Cardiac muscle cell (in vitro differentiated cells and primary cell): ENCODE measurements around the gene TSHZ3. TPM values are rescaled to one million over a fixed set of nuclear protein-coding genes. Genes with fewer than 3 reads are reported as not detected.

Source experiments
- DNase-seq, 2 donors: peaks; one replicate each; pipeline versions ENCODE4 v3.0.0 to v3.0.0-alpha.2; 2010 to 2017; ENCODE audit warnings: low read depth in 1 of 2, low spot score in 1 of 2
- H3K27ac ChIP-seq: fragments of 200-600 bp; sonication (generic); 2 replicates; pipeline ENCODE4 v1.5.1; 2016
- H3K27me3 ChIP-seq: fragments of 200-600 bp; sonication (generic); 2 replicates; pipeline ENCODE4 v1.6.0; 2016; ENCODE audit warnings: control low read depth
- H3K36me3 ChIP-seq: fragments of 200-600 bp; sonication (generic); 2 replicates; pipeline ENCODE4 v1.5.1; 2016; ENCODE audit warnings: control low read depth
- H3K4me1 ChIP-seq: fragments of 200-600 bp; sonication (generic); 2 replicates; pipeline ENCODE4 v1.8.1; 2017; ENCODE audit warnings: low read depth, mild to moderate bottlenecking, mixed run types
- H3K4me3 ChIP-seq: fragments of 200-600 bp; sonication (generic); 2 replicates; pipeline ENCODE4 v1.5.1; 2016; ENCODE audit warnings: mild to moderate bottlenecking
- H3K9me3 ChIP-seq: fragments of 200-600 bp; sonication (generic); 2 replicates; pipeline ENCODE4 v1.5.1; 2017; ENCODE audit warnings: low read depth, mild to moderate bottlenecking, control low read depth
- CTCF ChIP-seq: IDR thresholded peaks from 2 replicates; pipeline ENCODE4 v1.5.1; 2012; ENCODE audit warnings: low read depth, mild to moderate bottlenecking, low read length
- polyA plus RNA-seq: library from polyadenylated mRNA; unstranded; fragments of >200 nt; fragmentation: Nextera tagmentation; extraction: Ambion mirVana; gene quantifications from 2 replicates; pipeline ENCODE4 v1.2.1, GENCODE V29; 2016
- total RNA-seq: library from RNA; depleted of rRNA; stranded (reverse); fragments of >200 nt; gene quantifications from 2 replicates; pipeline ENCODE4 v1.2.3, GENCODE V29; 2016

Gene TSHZ3
- total and polyA plus RNA-seq, 2 experiments from 2014 or later, result 0.57 to 1.7 TPM

- H3K4me3 ChIP-seq, result no peak overlapping the region
- TF ChIP-seq CTCF, result no peak
- H3K27ac ChIP-seq, result no peak overlapping the region
- no peaks in the 10 kb centered on the region for H3K9me3 ChIP-seq
- H3K27me3 ChIP-seq, result peaks cover 10% of the 10 kb centered on the region
- no peaks in the 10 kb centered on the region for H3K4me1 ChIP-seq
- no peaks in the 10 kb centered on the region for H3K36me3 ChIP-seq
- no peak for DNase-seq
Measured at GRCh38 chr19:31330237-31330636, 19.0 kb downstream of the TSHZ3 start.

GRCh38 chr19:31329819-31330218 lies 19.4 kb downstream of the TSHZ3 start:
- TF ChIP-seq CTCF, result no peak
- H3K27me3 ChIP-seq, result peaks cover 8% of the 10 kb centered on the region
- DNase-seq, result no peak
- no peaks in the 10 kb centered on the region for H3K36me3 ChIP-seq
- no peak overlapping the region for H3K4me3 ChIP-seq
- H3K4me1 ChIP-seq, result no peaks in the 10 kb centered on the region
- no peak overlapping the region for H3K27ac ChIP-seq
- no peaks in the 10 kb centered on the region for H3K9me3 ChIP-seq

GRCh38 chr19:31328238-31328637 lies 21.0 kb downstream of the TSHZ3 start:
- no peaks in the 10 kb centered on the region for H3K4me1 ChIP-seq
- no peak for DNase-seq
- TF ChIP-seq CTCF, result no peak
- H3K4me3 ChIP-seq, result no peak overlapping the region
- no peaks in the 10 kb centered on the region for H3K36me3 ChIP-seq
- no peaks in the 10 kb centered on the region for H3K9me3 ChIP-seq
- H3K27me3 ChIP-seq, result peaks cover 6% of the 10 kb centered on the region
- H3K27ac ChIP-seq, result no peak overlapping the region

GRCh38 chr19:31326329-31327028 lies 22.8 kb downstream of the TSHZ3 start:
- no peak for DNase-seq
- no peak for TF ChIP-seq CTCF
- Histone ChIP-seq H3K9me3 (no peaks in the 10 kb centered on the region), H3K4me3 (no peak overlapping the region), H3K4me1 (no peaks in the 10 kb centered on the region), H3K36me3 (no peaks in the 10 kb centered on the region), H3K27me3 (peaks cover 6% of the 10 kb centered on the region), H3K27ac (no peak overlapping the region)

GRCh38 chr19:31325342-31325741 lies 23.9 kb downstream of the TSHZ3 start:
- no peaks in the 10 kb centered on the region for H3K9me3 ChIP-seq
- H3K4me3 ChIP-seq, result no peak overlapping the region
- no peak for DNase-seq
- TF ChIP-seq CTCF, result no peak
- no peaks in the 10 kb centered on the region for H3K4me1 ChIP-seq
- H3K27ac ChIP-seq, result no peak overlapping the region
- no peaks in the 10 kb centered on the region for H3K36me3 ChIP-seq
- H3K27me3 ChIP-seq, result peaks cover 6% of the 10 kb centered on the region
